Glutamatergic neuron (in vitro differentiated cells): ENCODE measurements around the gene SESTD1. TPM values are rescaled to one million over a fixed set of nuclear protein-coding genes. Genes with fewer than 3 reads are reported as not detected.

Source experiments
- DNase-seq: peaks from one replicate; pipeline ENCODE4 v3.0.0; 2022
- H3K27ac Mint-ChIP-seq: one replicate; pipeline ENCODE4 v1.8.0; 2020; ENCODE audit warnings: mild to moderate bottlenecking, mixed read lengths, inconsistent platforms; ENCODE audit not compliant: unreplicated experiment
- H3K27me3 Mint-ChIP-seq: one replicate; pipeline ENCODE4 v1.8.0; 2020; ENCODE audit warnings: mild to moderate bottlenecking, moderate library complexity, mixed read lengths, inconsistent platforms; ENCODE audit not compliant: unreplicated experiment
- H3K36me3 Mint-ChIP-seq: one replicate; pipeline ENCODE4 v1.8.0; 2020; ENCODE audit warnings: mild to moderate bottlenecking, mixed read lengths, inconsistent platforms; ENCODE audit not compliant: unreplicated experiment
- H3K4me1 Mint-ChIP-seq: one replicate; pipeline ENCODE4 v1.8.0; 2020; ENCODE audit warnings: mild to moderate bottlenecking, low read depth, mixed read lengths, inconsistent platforms; ENCODE audit not compliant: unreplicated experiment
- H3K4me3 Mint-ChIP-seq: one replicate; pipeline ENCODE4 v1.8.0; 2020; ENCODE audit warnings: mild to moderate bottlenecking, mixed read lengths, inconsistent platforms; ENCODE audit not compliant: unreplicated experiment
- H3K9me3 Mint-ChIP-seq: one replicate; pipeline ENCODE4 v1.8.0; 2020; ENCODE audit warnings: mild to moderate bottlenecking, moderate library complexity, mixed read lengths, inconsistent platforms; ENCODE audit not compliant: unreplicated experiment
- total RNA-seq: library from RNA; stranded (reverse); fragmentation: NEBNext Ultra II Directional; extraction: Animal tissue kit (Norgen Biotek cat#: 25700); gene quantifications from one replicate; pipeline ENCODE4 v1.2.1, GENCODE V29; 2021; ENCODE audit not compliant: unreplicated experiment
- TF ChIP-seq, protein P1 (sequence below): fragments of 200-600 bp; sonication (generic); IDR thresholded peaks from one replicate; pipeline ENCODE4 v1.5.0; 2021; ENCODE audit not compliant: partially characterized antibody, unreplicated experiment

Gene SESTD1
- total RNA-seq, 1 donor from 2014 or later: 152 TPM

DNA sequence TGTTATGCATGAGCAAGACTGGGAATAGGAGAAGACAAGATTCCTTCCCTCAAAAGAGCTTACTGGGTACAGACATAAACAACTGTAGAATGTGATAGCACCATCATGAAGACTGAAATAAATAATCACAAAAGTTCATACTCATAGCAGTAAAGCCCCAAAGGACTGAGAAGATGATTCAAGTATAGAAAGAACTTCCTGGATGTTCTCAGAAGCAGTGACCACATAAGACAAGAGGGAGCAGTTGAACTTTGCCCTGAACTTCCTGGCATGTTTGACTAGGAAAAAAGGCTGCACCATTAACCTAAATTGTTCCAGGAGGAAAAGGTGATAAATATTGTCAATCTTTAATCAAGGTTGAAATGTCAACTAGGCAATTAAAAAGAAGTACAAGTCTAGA lies 156.9 kb downstream of the SESTD1 start:
- H3K4me1 Mint-ChIP-seq: no peaks in the 10 kb centered on the region
- no peak overlapping the region for H3K27ac Mint-ChIP-seq
- H3K27me3 Mint-ChIP-seq: no peaks in the 10 kb centered on the region
- H3K4me3 Mint-ChIP-seq: no peak overlapping the region
- H3K9me3 Mint-ChIP-seq: no peaks in the 10 kb centered on the region
- TF ChIP-seq, protein P1, sequence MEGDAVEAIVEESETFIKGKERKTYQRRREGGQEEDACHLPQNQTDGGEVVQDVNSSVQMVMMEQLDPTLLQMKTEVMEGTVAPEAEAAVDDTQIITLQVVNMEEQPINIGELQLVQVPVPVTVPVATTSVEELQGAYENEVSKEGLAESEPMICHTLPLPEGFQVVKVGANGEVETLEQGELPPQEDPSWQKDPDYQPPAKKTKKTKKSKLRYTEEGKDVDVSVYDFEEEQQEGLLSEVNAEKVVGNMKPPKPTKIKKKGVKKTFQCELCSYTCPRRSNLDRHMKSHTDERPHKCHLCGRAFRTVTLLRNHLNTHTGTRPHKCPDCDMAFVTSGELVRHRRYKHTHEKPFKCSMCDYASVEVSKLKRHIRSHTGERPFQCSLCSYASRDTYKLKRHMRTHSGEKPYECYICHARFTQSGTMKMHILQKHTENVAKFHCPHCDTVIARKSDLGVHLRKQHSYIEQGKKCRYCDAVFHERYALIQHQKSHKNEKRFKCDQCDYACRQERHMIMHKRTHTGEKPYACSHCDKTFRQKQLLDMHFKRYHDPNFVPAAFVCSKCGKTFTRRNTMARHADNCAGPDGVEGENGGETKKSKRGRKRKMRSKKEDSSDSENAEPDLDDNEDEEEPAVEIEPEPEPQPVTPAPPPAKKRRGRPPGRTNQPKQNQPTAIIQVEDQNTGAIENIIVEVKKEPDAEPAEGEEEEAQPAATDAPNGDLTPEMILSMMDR: no peak
- H3K36me3 Mint-ChIP-seq: no peaks in the 10 kb centered on the region
- no peak for DNase-seq

DNA sequence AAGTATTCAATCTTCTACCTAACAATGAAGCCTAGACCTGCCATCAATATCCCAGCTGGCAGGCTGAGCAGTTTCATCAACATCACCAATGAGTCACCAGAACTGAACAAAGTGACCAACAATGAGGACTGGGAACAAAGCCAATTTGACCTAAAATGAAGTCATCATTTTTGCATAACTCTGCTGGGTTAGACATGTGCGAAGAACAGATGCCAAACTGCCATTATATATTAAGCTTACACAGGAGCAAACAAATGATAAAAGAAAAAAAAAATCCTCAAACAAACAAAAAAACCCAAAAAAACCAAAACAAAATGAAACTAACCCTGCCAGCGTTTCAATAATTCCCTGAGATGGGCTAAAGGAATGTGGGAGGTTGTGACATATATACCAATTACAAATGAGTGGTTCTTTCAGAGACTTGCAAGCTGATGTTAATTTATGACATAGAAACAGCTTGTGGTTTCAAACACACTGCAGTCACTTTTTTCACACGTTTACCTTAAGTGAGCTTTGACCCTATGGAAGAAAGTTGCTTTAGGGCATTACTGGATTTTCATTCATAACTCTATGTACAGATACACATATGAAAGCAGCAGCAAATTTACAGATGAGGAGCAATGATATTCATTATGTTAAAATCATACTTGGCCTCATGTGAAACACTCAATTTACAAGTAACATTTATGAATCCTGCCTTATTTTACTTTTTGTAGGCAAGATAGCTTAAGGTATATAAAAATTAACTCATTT lies 157.8 kb downstream of the SESTD1 start:
- Mint-ChIP-seq H3K36me3 (no peaks in the 10 kb centered on the region), H3K4me1 (no peaks in the 10 kb centered on the region), H3K27ac (no peak overlapping the region), H3K27me3 (no peaks in the 10 kb centered on the region), H3K4me3 (no peak overlapping the region), H3K9me3 (no peaks in the 10 kb centered on the region)
- DNase-seq: no peak
- TF ChIP-seq, protein P1: no peak

DNA sequence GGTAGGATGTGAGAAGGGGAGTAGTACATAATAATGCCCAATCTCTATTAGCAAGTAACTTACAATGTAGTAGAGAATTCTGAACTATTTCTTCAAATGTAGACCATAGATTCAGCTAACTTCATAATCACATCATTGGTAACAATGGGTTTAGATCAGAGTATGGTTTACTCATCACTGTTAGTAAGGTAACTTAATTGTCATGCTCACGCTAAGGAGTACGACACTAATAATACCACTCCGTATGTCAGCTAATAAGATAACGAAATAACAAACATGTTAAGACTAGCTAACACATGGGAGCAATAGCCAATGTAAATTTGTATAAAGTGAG lies 158.3 kb downstream of the SESTD1 start:
- Mint-ChIP-seq H3K27ac (no peak overlapping the region), H3K27me3 (no peaks in the 10 kb centered on the region), H3K4me1 (no peaks in the 10 kb centered on the region), H3K9me3 (no peaks in the 10 kb centered on the region), H3K36me3 (no peaks in the 10 kb centered on the region), H3K4me3 (no peak overlapping the region)
- no peak for DNase-seq
- TF ChIP-seq, protein P1: no peak

DNA sequence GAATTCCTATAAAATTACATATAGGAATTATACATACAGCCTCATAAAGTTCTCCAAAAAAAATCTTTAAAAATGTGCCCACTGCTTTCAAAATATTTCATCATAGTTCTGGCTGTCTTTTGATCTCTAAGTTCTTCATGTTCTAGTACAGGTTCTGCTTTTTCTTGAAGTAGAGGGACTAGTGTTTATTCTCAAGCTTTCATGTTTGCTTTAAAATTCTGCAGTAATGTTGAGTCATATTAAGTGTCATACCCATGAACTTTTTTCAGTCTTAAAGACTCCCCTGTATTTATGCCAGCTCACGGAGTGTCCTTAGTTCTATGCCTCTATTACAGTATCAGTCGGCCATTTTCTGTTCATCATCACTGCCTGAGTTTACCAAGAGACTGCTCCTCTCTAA lies 159.9 kb downstream of the SESTD1 start:
- TF ChIP-seq, protein P1: no peak
- Mint-ChIP-seq H3K4me1 (no peaks in the 10 kb centered on the region), H3K27me3 (no peaks in the 10 kb centered on the region), H3K4me3 (no peak overlapping the region), H3K27ac (no peak overlapping the region), H3K9me3 (no peaks in the 10 kb centered on the region), H3K36me3 (no peaks in the 10 kb centered on the region)
- no peak for DNase-seq

DNA sequence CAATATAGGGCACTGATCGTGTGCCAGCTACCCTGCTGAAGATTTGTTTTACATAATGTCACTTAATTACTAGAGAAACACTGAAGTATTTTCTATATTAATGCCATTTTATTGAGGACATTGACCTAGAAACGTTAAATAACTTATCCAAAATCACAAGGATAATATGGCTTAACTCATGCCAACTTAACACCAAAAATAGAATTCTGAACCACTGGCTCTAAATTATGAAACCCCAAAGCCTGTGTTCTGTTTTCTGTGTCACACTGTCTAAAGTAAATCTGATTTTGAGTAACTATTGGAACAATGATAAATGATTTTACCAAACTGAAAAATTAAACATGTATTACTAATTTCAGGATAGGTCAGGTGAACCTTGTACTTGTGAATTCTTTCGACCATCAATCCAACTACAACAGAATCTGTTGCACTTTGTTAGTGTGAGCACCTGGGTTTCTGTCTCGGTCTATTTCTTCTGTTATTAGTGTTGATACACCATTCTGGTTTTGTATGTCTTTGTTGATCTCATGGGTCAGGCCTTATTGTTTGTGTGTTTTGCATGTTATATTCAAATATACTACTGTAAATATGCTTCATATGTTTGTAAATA lies 166.4 kb downstream of the SESTD1 start:
- Mint-ChIP-seq H3K36me3 (no peaks in the 10 kb centered on the region), H3K27me3 (no peaks in the 10 kb centered on the region), H3K4me1 (no peaks in the 10 kb centered on the region), H3K9me3 (no peaks in the 10 kb centered on the region), H3K27ac (no peak overlapping the region), H3K4me3 (no peak overlapping the region)
- TF ChIP-seq, protein P1: no peak
- no peak for DNase-seq
